Caco-2 (cell line): ENCODE data around the gene TRIM26. TPM values are rescaled to one million over a fixed set of nuclear protein-coding genes. Genes with fewer than 3 reads are reported as not detected.

Source experiments
- BruUV-seq: library from RNA; stranded (reverse); fragments of 400-500 nt; replicated peaks from 2 replicates; lab custom pipeline; 2021; lab: Mats Ljungman, UMichigan
- CTCF ChIA-PET: fragments of 300-600 bp; sonication (Branson Sonifier 250); formaldehyde crosslinking; loops from one replicate; lab custom pipeline; 2022; ENCODE audit warnings: antibody characterized with exemption; lab: Charles Lee
- POLR2A ChIA-PET: fragments of 300-600 bp; sonication (Branson Sonifier 250); formaldehyde crosslinking; loops from one replicate; lab custom pipeline; 2022; ENCODE audit warnings: antibody characterized with exemption; lab: Charles Lee
- DNase-seq, 2 experiments: peaks; one replicate each; pipeline versions ENCODE4 v3.0.0 to v3.0.0-alpha.2; 2020 to 2022
- H3K27me3 ChIP-seq: replicated peaks from 2 replicates; pipeline ENCODE4 v1.6.0; 2011; ENCODE audit warnings: low read length; ENCODE audit not compliant: control insufficient read depth, insufficient read depth
- H3K36me3 ChIP-seq: 2 replicates; pipeline ENCODE4 v1.5.1; 2011; ENCODE audit warnings: low read length; ENCODE audit not compliant: control insufficient read depth, insufficient read depth
- H3K4me1 ChIP-seq: fragments of 250-450 bp; sonication (Bioruptor Pico); 2 replicates; pipeline ENCODE4 v1.5.1; 2020; ENCODE audit warnings: mild to moderate bottlenecking
- H3K4me3 ChIP-seq: 2 replicates; pipeline ENCODE4 v1.5.1; 2011; ENCODE audit warnings: low read depth, mild to moderate bottlenecking, control low read depth, low read length
- H3K9me3 ChIP-seq: fragments of 250-450 bp; sonication (Bioruptor Pico); 2 replicates; pipeline ENCODE4 v1.5.1; 2020; ENCODE audit warnings: mild to moderate bottlenecking, moderate library complexity
- H3K27ac Mint-ChIP-seq: one replicate; pipeline ENCODE4 v1.8.0; 2022; ENCODE audit warnings: mixed read lengths; ENCODE audit not compliant: unreplicated experiment
- H3K27me3 Mint-ChIP-seq: one replicate; pipeline ENCODE4 v1.8.0; 2022; ENCODE audit warnings: mixed read lengths; ENCODE audit not compliant: insufficient read depth, unreplicated experiment
- H3K36me3 Mint-ChIP-seq: one replicate; pipeline ENCODE4 v1.8.0; 2022; ENCODE audit warnings: mild to moderate bottlenecking, mixed read lengths; ENCODE audit not compliant: insufficient read depth, unreplicated experiment
- H3K4me1 Mint-ChIP-seq: one replicate; pipeline ENCODE4 v1.8.0; 2022; ENCODE audit warnings: low read depth, mixed read lengths; ENCODE audit not compliant: unreplicated experiment
- H3K4me3 Mint-ChIP-seq: one replicate; pipeline ENCODE4 v1.8.0; 2022; ENCODE audit warnings: mild to moderate bottlenecking, moderate library complexity, mixed read lengths; ENCODE audit not compliant: unreplicated experiment
- H3K9me3 Mint-ChIP-seq: one replicate; pipeline ENCODE4 v1.8.0; 2022; ENCODE audit warnings: mixed read lengths; ENCODE audit not compliant: unreplicated experiment
- CTCF ChIP-seq, 2 experiments: fragments of 200-600 bp in 1 of 2; IDR thresholded peaks; 1 replicate in 1 of 2; 2 replicates in 1 of 2; pipeline versions ENCODE4 v1.5.1 to v1.8.0; 2011 to 2022; ENCODE audit warnings: antibody characterized with exemption in 1 of 2, control low read depth in 1 of 2, inconsistent platforms in 1 of 2, low read depth in 1 of 2, low read length in 1 of 2, mild to moderate bottlenecking in 1 of 2, moderate library complexity in 1 of 2; ENCODE audit not compliant: insufficient read depth in 1 of 2, severe bottlenecking in 1 of 2, unreplicated experiment in 1 of 2
- intact Hi-C: fragments of 100-400 bp; cut with micrococcal nuclease; formaldehyde crosslinking; loops from one replicate; pipeline ENCODE4 v1.10.0; 2022; ENCODE audit not compliant: unreplicated experiment
- total RNA-seq: library from RNA; stranded (reverse); gene quantifications from 2 replicates; pipeline ENCODE4 v1.2.3, GENCODE V29; 2022

Gene TRIM26
- total RNA-seq, 1 experiment from 2014 or later: 49.0 TPM

- ChIA-PET POLR2A (no interaction called here), CTCF (no interaction called here)
- no peaks in the 10 kb centered on the region for H3K9me3 ChIP-seq
- no TSS peak for BruUV-seq
- H3K4me1 Mint-ChIP-seq: no peaks in the 10 kb centered on the region
- H3K36me3 ChIP-seq: no peaks in the 10 kb centered on the region; the same call in none of the 2 replicates
- no peak overlapping the region for H3K4me3 Mint-ChIP-seq
- no peak for DNase-seq
- no peaks in the 10 kb centered on the region for H3K27me3 Mint-ChIP-seq
- no peaks in the 10 kb centered on the region for H3K9me3 Mint-ChIP-seq
- no peak overlapping the region for H3K27ac Mint-ChIP-seq
- intact Hi-C loops: no loop called here
- H3K36me3 Mint-ChIP-seq: peaks cover 72% of the 10 kb centered on the region
- H3K4me3 ChIP-seq: no peak overlapping the region
- no peaks in the 10 kb centered on the region for H3K4me1 ChIP-seq
- H3K27me3 ChIP-seq: no peaks in the 10 kb centered on the region
- no peak for TF ChIP-seq CTCF (IDR thresholded peaks at IDR 0.05; ENCODE audit: insufficient read depth in 1 of 2, low read depth in 1 of 2, low read length in 1 of 2, severe bottlenecking in 1 of 2, unreplicated experiment in 1 of 2)
These were observed 24.7 kb downstream of the TRIM26 start for GRCh38 chr6:30188541-30188940.

- TF ChIP-seq CTCF (IDR thresholded peaks at IDR 0.05; ENCODE audit: insufficient read depth in 1 of 2, low read depth in 1 of 2, low read length in 1 of 2, severe bottlenecking in 1 of 2, unreplicated experiment in 1 of 2): no peak
- no peak overlapping the region for H3K27ac Mint-ChIP-seq
- no peaks in the 10 kb centered on the region for H3K9me3 Mint-ChIP-seq
- no peaks in the 10 kb centered on the region for H3K4me1 ChIP-seq
- no peaks in the 10 kb centered on the region for H3K4me1 Mint-ChIP-seq
- TSS peak; percentile 28 for BruUV-seq
- no peak overlapping the region for H3K4me3 ChIP-seq
- POLR2A ChIA-PET: interaction anchor here (0.7 kb wide), 1 partner anchor 21 kb away, joined by 3 read pairs; no protein-coding TSS in a partner anchor
- H3K27me3 ChIP-seq: no peaks in the 10 kb centered on the region
- H3K36me3 ChIP-seq: no peaks in the 10 kb centered on the region; the same call in 1 of the 2 replicates
- H3K9me3 ChIP-seq: no peaks in the 10 kb centered on the region; the same call in 1 of the 2 replicates
- H3K4me3 Mint-ChIP-seq: no peak overlapping the region
- CTCF ChIA-PET: no interaction called here
- peaks cover 69% of the 10 kb centered on the region for H3K36me3 Mint-ChIP-seq
- H3K27me3 Mint-ChIP-seq: no peaks in the 10 kb centered on the region
- no peak for DNase-seq
- intact Hi-C loops: no loop called here
These were observed 27.2 kb downstream of the TRIM26 start for GRCh38 chr6:30185846-30186484.

GRCh38 chr6:30184417-30185031 lies 28.7 kb downstream of the TRIM26 start:
- Mint-ChIP-seq H3K4me1 (no peaks in the 10 kb centered on the region), H3K9me3 (no peaks in the 10 kb centered on the region), H3K36me3 (peaks cover 57% of the 10 kb centered on the region), H3K27ac (no peak overlapping the region), H3K27me3 (no peaks in the 10 kb centered on the region), H3K4me3 (no peak overlapping the region)
- Histone ChIP-seq H3K9me3 (peaks cover 8% of the 10 kb centered on the region), H3K4me3 (no peak overlapping the region), H3K4me1 (no peaks in the 10 kb centered on the region), H3K27me3 (no peaks in the 10 kb centered on the region), H3K36me3 (no peaks in the 10 kb centered on the region; the same call in 1 of the 2 replicates)
- TF ChIP-seq CTCF (IDR thresholded peaks at IDR 0.05; ENCODE audit: insufficient read depth in 1 of 2, low read depth in 1 of 2, low read length in 1 of 2, severe bottlenecking in 1 of 2, unreplicated experiment in 1 of 2): no peak
- ChIA-PET POLR2A (no interaction called here), CTCF (no interaction called here)
- intact Hi-C loops: no loop called here
- BruUV-seq: no TSS peak
- no peak for DNase-seq
